Measurements from ENCODE around the gene ITIH6.
"Not testable (repeated sequence)": the region's sequence is repeated elsewhere in the genome, so short reads cannot be mapped to it uniquely, and the experiment has no call there.

GRCh38 chrX:54841184-54841874 is 43.3 kb upstream of the ITIH6 start:
- TF ChIP-seq CTCF (conservative IDR thresholded peaks at IDR 0.05); EZH2 (IDR thresholded peaks at IDR 0.05; ENCODE audit: low read depth): not testable (repeated sequence)
